ENCODE results near the gene SERPINB7.
"Not testable (repeated sequence)": the region's sequence is repeated elsewhere in the genome, so short reads cannot be mapped to it uniquely, and the experiment has no call there.

Gene SERPINB7

DNA sequence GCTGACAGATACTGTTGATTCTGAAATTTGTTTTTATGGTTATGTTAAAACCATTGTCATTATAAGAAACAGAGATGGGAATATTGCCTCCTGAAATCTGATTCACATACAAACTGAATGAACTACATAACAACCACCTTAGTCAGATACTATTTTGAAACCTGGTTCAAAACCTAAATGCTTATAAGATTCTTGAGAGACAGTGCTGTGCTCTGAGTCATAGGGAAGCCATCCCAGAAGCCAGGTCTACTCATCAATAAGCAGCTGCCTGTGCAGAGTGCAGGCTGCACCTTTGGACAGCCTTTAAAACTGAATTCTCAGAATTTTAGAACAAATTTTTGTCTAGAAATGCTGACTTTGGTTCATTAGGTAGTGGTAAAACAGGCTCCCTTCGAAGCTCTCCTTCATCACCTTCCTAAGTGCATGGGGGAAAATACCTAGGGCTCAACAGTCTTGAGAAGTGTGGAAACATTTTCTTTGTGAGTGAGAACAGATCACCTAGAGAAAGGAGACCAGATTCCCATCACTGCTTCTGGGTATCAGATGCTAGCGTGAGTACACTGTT is at the start of gene SERPINB7:
SERPINB7 (plus strand) TSS at position 253 of the 565 bp plus-strand sequence. CDS start 6,955 bp downstream, outside the sequence.
- no peak for DNase-seq

DNA sequence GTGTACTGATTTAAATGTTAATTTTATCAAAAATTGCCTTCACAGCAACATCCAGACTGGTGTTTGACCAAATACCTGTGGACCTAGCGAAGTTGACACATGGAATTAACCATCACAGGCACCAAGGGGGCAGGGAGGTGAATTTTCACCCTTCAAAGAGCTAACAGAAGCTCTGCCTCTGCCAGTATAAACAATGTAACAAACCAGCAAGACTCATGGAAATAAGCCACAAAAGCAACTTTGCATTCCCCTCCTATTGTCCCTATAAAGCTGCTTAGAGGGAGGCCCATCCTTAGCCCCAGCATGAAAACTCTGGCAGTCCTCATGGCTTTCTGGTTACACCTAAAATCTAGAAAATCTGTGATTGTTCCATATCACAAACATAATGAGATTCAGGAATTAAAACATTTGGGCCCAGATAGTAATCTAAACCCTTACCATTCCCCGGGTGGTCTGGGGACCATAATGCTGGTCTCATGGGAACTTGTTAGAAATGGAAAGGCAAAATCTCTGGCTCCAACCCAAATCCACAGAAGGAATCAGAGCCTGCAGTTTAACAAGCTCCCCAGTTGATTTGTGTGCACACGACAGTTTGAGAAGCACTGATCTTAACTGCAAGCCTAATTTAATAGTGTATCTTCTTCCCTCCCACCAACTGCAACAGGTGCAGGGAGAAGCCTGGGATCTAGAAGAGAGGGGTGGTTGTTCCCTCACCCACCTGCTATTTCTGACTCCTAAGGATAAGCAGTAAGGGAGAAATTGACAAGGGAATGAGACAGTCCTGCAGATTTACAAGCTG is 49.3 kb upstream of the SERPINB7 start:
- no peak for DNase-seq

- no peak for DNase-seq
These were observed 44.4 kb upstream of the SERPINB7 start for GRCh38 chr18:63730773-63731172.

DNA sequence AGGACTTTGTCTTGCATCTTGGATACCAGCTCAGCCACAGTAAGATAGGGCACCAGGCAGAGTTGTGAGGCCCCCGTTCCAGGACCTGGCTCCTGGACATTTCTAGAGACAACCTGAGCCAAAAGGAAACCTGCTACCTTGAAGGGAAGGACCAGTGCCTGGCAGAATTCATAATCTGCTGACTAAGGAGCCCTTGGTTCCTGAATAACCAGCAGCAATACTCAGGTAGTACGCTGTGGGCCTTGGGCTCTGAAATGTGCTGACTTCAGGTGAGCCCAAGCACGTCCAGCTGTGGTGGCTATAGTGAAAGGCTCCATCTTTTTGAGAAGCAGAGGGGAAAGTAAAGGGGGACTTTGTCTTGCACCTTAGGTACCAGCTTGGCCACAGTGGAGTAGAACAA is 44.0 kb upstream of the SERPINB7 start:
- no peak for DNase-seq

DNA sequence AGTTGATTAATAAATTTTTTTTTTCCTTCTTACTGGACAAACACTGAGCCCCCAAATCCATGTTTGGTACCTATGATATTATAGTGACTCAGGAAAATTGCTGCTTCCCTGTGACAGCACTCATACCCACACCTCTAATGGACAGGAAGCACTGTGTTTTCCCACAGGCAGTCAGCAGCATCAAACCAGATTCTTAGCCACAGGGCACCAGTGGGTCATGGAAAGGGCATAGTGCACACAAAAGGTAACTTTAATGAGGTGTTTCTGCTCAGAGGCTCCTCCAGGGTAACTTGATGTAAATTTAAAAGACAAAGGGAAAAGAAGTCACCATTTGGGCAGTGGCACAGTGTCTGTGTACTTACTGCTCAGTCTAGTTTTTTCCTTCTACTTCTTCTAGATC is 38.3 kb upstream of the SERPINB7 start:
- DNase-seq = no peak

GRCh38 chr18:63741769-63742168 is 33.4 kb upstream of the SERPINB7 start:
- DNase-seq = no peak

DNA sequence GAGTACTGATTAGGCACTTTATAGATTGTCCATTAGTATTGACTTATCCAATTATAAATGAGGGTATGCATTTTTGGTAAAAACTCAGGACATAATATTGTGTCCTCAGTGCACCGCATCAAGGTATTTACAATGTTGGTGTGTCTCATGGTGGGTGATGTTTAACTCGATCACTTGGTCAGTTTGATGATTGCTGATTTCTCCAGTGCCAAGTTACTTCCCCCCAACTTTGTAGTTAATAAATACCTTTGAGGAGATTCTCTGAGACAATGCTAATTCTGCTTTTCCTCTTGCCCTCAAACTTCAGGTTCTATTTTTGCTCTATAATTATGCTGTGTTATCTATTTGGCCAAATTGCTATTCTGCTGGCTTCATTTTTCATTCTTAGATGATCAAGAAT is 28.2 kb upstream of the SERPINB7 start:
- DNase-seq = no peak

DNA sequence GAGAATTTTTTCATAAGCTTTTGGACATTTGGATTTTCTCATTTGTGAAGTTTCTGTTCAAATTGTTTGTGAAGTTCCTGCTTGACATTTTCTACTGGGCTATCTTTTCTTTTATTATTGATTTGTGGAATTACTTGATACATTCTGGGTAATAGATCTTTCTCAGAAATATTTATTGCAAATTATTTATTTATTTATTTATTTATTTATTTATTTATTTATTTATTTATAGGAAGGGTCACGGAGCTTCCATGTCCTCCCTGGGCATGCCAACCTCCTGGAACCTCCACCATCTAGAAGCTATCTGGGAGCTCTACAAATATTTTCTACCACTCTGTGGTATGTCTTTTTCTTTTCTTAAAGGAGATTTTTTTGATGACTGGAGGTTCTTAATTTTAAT is 25.7 kb upstream of the SERPINB7 start:
- no peak for DNase-seq

DNA sequence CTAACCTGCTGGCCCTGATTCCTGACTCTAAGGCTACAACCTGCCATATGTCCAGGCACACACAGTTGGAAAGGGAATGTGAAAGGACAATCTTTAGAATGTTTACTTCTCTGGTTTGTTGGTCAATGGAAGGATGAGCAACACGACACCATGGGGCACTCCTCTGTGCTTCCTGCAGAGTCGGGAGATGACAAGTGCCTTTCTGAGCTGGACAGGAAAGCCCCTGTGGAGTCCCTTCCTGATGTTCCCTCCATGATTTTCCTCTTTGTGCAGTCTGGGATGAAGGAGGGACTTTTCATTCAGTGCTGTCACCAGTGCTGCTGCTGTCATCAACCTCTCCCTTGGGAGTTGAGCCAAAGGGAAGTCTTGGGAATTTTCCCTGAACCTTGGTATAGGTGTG is 22.6 kb upstream of the SERPINB7 start:
- DNase-seq = no peak

- DNase-seq = no peak
These were observed 21.5 kb upstream of the SERPINB7 start for GRCh38 chr18:63753676-63754075.

DNA sequence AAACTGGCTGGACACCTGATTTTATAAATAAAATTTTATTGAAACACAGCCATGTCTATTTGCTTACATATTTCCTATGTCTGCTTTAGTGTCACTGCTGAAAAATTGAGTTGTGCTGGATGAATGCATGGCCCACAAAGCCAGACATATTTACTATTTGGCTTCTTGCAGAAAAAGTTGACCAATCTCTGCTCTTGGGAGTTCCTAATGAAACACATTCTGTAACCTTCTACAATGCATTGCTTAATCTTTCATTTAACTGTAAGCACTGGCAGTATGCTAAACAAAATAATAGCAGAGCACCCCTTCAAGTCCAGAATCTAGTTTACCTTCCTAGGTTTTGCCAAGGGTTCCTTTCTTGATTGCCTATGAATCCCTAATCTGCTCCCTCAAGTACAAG is 17.7 kb upstream of the SERPINB7 start:
- DNase-seq = no peak

DNA sequence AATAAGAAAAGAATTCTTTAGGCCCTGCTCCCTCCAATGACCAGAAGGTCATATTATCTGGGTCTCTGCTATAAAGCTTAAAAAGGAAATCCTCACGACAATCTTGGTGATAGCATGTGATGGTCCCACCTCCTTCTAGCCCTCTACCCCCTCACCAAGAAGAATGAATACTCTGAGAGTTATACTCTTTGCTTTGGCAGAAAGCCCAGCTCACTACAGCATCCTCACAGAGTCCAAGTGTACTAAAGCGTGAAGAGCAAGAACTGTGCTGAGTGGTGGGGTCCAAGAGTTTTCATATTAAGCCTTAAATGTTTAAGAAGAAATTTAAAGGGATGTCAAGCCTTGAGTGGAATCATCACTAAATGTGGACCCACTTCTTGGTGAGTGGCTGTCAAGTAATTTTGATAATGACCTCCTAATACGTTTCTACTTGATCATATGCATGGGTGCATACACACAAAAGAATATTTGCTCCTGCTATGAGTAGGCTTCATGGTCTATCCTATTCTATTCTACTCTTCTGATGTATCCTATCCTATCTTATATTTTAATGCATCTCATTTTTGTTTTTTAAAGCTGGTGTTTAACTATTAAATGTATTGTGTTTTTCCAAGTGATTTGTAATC is 16.5 kb upstream of the SERPINB7 start:
- DNase-seq = no peak

- DNase-seq = not testable (repeated sequence)
These were observed 15.4 kb upstream of the SERPINB7 start for GRCh38 chr18:63759786-63760185.

GRCh38 chr18:63762518-63762917 is 12.7 kb upstream of the SERPINB7 start:
- no peak for DNase-seq

DNA sequence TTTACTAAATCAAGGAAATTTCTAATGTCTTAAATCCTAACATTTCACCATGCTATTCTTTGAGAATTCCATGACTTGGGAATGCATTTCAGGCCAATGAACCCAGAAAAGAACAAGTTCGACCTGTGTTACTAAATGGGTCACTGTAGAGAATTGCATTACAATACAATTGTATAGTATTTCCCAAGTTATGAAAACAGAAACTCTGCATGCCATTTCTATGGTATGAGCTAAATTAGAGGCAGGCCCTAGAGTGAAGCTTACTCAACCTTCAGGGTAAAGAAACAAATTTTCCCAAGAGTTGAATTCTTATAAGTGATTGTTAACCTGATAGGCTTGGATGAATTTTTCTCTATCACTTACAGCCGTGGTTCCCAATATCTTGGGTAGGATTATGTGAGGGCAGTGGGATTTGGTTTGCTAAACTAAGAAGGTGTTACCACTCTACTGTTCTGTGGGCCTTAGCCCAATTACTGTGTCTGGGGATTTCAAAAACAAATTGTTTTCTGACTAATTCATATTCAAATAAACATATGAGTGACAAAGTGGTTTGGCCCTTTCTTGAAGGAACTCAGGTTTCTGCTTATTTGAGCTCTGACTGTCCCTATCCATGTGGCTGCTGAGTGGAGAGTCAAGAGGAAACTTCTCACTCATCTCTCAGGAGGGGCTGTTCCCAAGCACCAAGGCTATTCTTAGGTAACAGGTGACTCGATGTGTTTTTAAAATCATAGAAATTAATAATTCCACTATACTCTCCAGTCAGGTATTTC is 11.2 kb upstream of the SERPINB7 start:
- DNase-seq = no peak

- no peak for DNase-seq
These were observed 9.4 kb upstream of the SERPINB7 start for GRCh38 chr18:63765837-63766236.

DNA sequence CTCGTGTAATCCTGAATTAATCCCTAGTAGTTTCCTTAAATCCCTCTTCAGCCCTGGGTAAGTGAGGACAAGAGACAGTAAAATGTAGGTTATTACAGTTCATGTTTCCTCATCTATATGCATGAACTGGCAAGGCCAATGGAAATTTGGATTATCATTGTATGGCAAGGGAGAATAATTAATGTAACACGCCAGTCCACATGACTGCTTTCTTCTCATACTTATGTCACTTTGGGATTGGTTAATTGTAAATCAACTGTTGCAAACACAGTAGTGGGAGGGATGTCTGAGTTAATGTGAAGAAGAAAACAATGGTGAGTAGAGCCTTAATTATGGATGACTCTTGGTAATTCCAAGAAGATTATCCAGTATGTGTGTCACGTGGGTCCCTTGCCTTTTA is 1.7 kb upstream of the SERPINB7 start:
- no peak for DNase-seq

DNA sequence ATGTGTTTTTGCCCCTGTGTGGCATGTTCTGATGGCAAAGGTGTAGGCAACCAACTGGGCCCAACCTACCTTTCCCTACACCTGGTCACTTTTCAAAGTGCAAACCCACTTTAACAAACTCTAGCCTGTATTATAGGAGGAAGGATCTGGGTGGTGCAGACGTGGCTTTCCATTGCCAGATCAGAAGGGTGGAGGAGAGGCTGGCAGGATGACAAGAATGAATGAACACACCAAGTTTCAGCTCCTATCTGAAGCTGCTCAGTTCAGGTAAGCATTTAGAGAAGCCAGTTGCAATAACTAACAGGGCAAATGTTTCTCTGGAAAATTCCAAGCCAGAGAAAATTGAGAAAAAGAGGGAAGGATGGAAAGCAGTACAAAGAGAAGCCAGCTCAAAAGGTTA is 707 bp upstream of the SERPINB7 start:
- no peak for DNase-seq

DNA sequence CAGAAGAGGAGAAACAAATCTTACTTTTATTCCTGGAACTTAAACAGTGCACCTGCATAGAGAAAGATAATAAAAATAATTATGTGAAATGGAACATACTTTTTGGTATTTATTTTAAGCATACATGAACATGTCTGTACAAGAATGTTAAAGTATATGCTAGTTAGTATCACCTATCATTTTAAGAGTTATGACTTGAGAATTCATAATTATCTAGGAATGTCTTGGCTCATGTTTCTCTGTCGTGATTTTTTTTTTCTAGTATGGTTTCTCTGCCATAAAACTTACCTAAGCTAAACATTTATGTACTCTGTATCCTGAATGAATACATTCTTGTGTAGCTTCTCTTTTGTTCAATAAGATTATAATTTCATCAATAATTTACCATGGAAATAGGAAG is 4.2 kb downstream of the SERPINB7 start:
- no peak for DNase-seq

DNA sequence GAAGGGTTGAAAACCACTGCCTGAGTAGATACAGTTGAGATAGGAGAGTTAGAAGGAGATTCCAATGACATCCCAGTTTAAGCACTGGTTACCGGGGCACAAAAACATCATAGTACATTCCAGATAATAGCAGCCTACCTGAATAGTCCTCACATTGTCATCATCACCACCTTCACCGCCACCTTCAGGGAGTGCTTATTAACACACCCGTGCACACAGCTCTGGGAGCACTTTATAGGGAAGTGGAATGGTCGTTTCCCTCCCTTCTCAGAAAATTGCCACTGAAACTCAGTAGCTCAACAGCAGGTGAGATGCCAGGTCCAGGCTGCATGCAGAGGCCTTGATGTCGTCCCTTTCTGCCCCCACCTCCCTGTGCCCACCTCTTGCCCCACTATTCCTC is 8.2 kb downstream of the SERPINB7 start:
- DNase-seq = no peak

DNA sequence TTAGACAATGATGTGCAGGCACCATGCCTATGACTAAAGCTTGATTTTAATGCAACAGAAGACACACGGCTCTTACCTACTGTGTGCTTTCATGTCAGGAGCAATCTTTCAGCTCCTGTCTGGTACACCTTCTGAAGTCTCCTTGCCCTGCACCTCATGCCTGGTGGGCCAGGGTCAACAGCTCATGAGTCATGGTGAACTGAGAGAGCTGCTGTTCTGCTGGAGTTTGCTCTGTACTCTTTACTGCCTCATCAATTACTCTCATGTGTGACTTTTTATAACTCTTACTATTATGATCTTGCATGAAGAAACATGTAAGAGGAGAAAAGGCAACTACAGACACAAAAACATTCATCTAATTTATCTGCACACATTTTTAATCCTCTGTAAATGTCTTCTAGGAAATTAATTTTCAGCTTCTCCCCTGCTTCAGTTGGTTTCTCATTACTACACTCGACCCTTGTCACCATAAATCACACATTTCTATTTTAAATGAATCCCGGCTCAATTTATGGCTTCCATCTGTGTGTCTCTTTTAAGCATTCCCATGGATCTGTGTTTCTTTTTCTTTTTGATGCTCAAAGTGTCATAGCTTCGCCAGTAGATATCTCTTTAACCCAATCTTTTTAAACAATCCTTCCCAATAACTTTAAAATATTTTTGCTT is 9.7 kb downstream of the SERPINB7 start:
- DNase-seq = no peak

GRCh38 chr18:63787673-63788072 is 12.5 kb downstream of the SERPINB7 start:
- no peak for DNase-seq

Measured in stimulated activated CD4-positive, alpha-beta T cell treated with anti-CD3 and anti-CD28 coated beads, Interleukin-2, amount 100 ng/mL, for 48 hours (primary cell).